ENCODE results near the gene OR9G1.

DNA sequence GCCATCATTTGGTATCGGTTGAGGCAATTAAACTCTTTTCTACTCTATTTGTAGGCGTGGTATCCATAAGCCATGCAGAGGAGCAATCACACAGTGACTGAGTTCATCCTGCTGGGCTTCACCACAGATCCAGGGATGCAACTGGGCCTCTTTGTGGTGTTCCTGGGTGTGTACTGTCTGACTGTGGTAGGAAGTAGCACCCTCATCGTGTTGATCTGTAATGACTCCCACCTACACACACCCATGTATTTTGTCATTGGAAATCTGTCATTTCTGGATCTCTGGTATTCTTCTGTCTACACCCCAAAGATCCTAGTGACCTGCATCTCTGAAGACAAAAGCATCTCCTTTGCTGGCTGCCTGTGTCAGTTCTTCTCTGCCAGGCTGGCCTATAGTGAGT is 41.2 kb downstream of the OR9G1 start:
- TF ChIP-seq ZNF274 (IDR thresholded peaks at IDR 0.05; ENCODE audit: low read depth, low read length) = no peak
- no peak for TF ChIP-seq SUZ12 (IDR thresholded peaks at IDR 0.05; ENCODE audit: extremely low read depth, insufficient read depth, insufficient read length)
- TF ChIP-seq YY1 (IDR thresholded peaks at IDR 0.05; ENCODE audit: insufficient read depth, insufficient read length) = no peak

All from NT2/D1 (cell line).